MCF 10A (cell line): Measurements from ENCODE around the gene MBD2. TPM values are rescaled to one million over a fixed set of nuclear protein-coding genes. Genes with fewer than 3 reads are reported as not detected.
"Not testable (repeated sequence)": the region's sequence is repeated elsewhere in the genome, so short reads cannot be mapped to it uniquely, and the experiment has no call there.

Source experiments
- BruUV-seq: library from RNA; stranded (reverse); fragments of 400-500 nt; replicated peaks from 2 replicates; lab custom pipeline; 2021; lab: Mats Ljungman, UMichigan
- CTCF ChIA-PET: fragments of 300-600 bp; sonication (Branson Sonifier 250); formaldehyde crosslinking; extraction: SDS; loops from one replicate; lab custom pipeline; 2021; ENCODE audit warnings: antibody characterized with exemption, inconsistent platforms; lab: Yijun Ruan, JAX
- POLR2A ChIA-PET: fragments of 300-600, 350-650 bp; sonication (Branson Sonifier 250); formaldehyde crosslinking; extraction: SDS; loops from one replicate; lab custom pipeline; 2020; ENCODE audit warnings: antibody characterized with exemption, inconsistent platforms; lab: Yijun Ruan, JAX
- DNase-seq: peaks from one replicate; pipeline ENCODE4 v3.0.0-alpha.2; 2018; ENCODE audit not compliant: unreplicated experiment
- H3K27ac Mint-ChIP-seq: one replicate; pipeline ENCODE4 v1.8.0; 2022; ENCODE audit warnings: mild to moderate bottlenecking, low read depth, mixed read lengths; ENCODE audit not compliant: unreplicated experiment
- H3K27me3 Mint-ChIP-seq: one replicate; pipeline ENCODE4 v1.8.0; 2022; ENCODE audit warnings: mixed read lengths; ENCODE audit not compliant: insufficient read depth, unreplicated experiment
- H3K36me3 Mint-ChIP-seq: one replicate; pipeline ENCODE4 v1.8.0; 2022; ENCODE audit warnings: mild to moderate bottlenecking, moderate library complexity, mixed read lengths; ENCODE audit not compliant: insufficient read depth, unreplicated experiment
- H3K4me1 Mint-ChIP-seq: one replicate; pipeline ENCODE4 v1.8.0; 2022; ENCODE audit warnings: mixed read lengths; ENCODE audit not compliant: insufficient read depth, unreplicated experiment
- H3K4me3 Mint-ChIP-seq: one replicate; pipeline ENCODE4 v1.8.0; 2022; ENCODE audit warnings: mild to moderate bottlenecking, moderate library complexity, mixed read lengths; ENCODE audit not compliant: unreplicated experiment
- H3K9me3 Mint-ChIP-seq: one replicate; pipeline ENCODE4 v1.8.0; 2022; ENCODE audit warnings: mixed read lengths; ENCODE audit not compliant: unreplicated experiment
- CTCF ChIP-seq: fragments of 200-600 bp; IDR thresholded peaks from one replicate; pipeline ENCODE4 v1.8.0; 2022; ENCODE audit warnings: antibody characterized with exemption, mild to moderate bottlenecking; ENCODE audit not compliant: unreplicated experiment
- intact Hi-C: fragments of 100-400 bp; cut with micrococcal nuclease; formaldehyde crosslinking; loops from 2 replicates; pipeline ENCODE4 v1.14.1; 2022
- total RNA-seq: library from RNA; stranded (reverse); gene quantifications from 2 replicates; pipeline ENCODE4 v1.2.3, GENCODE V29; 2022

The MBD2 gene
- total RNA-seq, 1 experiment from 2014 or later = 179 TPM

GRCh38 chr18:54222922-54223567 lies 1.4 kb downstream of the MBD2 start:
- ChIA-PET POLR2A (interaction anchor here (0.6 to 3.3 kb wide), 28 partner anchors 8 to 448 kb away, joined by 3 to 109 read pairs (median 4); partner anchors contain the start of genes C18orf54, POLI and STARD6), CTCF (interaction anchor here (0.6 to 3.0 kb wide), 34 partner anchors 8 to 448 kb away, joined by 3 to 79 read pairs (median 4); partner anchors contain the start of gene POLI)
- Mint-ChIP-seq H3K4me3 (peak overlapping the region; percentile 93), H3K27me3 (no peaks in the 10 kb centered on the region), H3K9me3 (no peaks in the 10 kb centered on the region), H3K36me3 (peaks cover 13% of the 10 kb centered on the region), H3K4me1 (peaks cover 17% of the 10 kb centered on the region), H3K27ac (peak overlapping the region; percentile 97)
- TF ChIP-seq CTCF = peak; percentile 30
- BruUV-seq = TSS peak; percentile 30
- no peak for DNase-seq
- intact Hi-C loops = loop anchor here (1.0 kb wide), 3 partner anchors 47 to 108 kb away; no protein-coding TSS in a partner anchor

GRCh38 chr18:54220406-54220805 lies 4.1 kb downstream of the MBD2 start:
- BruUV-seq = TSS peak; percentile 4
- H3K4me1 Mint-ChIP-seq = peaks cover 17% of the 10 kb centered on the region

GRCh38 chr18:54218803-54219202 lies 5.7 kb downstream of the MBD2 start:
- CTCF ChIA-PET = interaction anchor here (0.6 to 1.6 kb wide), 5 partner anchors 29 to 973 kb away, joined by 3 to 4 read pairs (median 3); no protein-coding TSS in a partner anchor
- BruUV-seq, DNase-seq, intact Hi-C loops, H3K27ac Mint-ChIP-seq, H3K9me3 Mint-ChIP-seq, H3K4me3 Mint-ChIP-seq, H3K27me3 Mint-ChIP-seq: not testable (repeated sequence)
- Mint-ChIP-seq H3K36me3 (peaks cover 19% of the 10 kb centered on the region), H3K4me1 (peaks cover 21% of the 10 kb centered on the region)
- POLR2A ChIA-PET = interaction anchor here (1.1 kb wide), 1 partner anchor 51 kb away, joined by 3 read pairs; the partner anchor contains the start of gene POLI

More at GRCh38 chr18:54220406-54220805, 4.1 kb downstream of the MBD2 start:
- TF ChIP-seq CTCF = no peak
- Mint-ChIP-seq H3K4me3 (no peak overlapping the region), H3K9me3 (no peaks in the 10 kb centered on the region), H3K27ac (no peak overlapping the region), H3K27me3 (no peaks in the 10 kb centered on the region), H3K36me3 (peaks cover 13% of the 10 kb centered on the region)
- DNase-seq = no peak
- ChIA-PET POLR2A (interaction anchor here (0.7 to 3.3 kb wide), 4 partner anchors 27 to 1964 kb away, joined by 3 to 45 read pairs (median 16); no protein-coding TSS in a partner anchor), CTCF (interaction anchor here (1.0 to 1.6 kb wide), 2 partner anchors 92 to 172 kb away, joined by 3 to 4 read pairs; no protein-coding TSS in a partner anchor)
- intact Hi-C loops = no loop called here

- peaks cover 24% of the 10 kb centered on the region for H3K36me3 Mint-ChIP-seq
- TF ChIP-seq CTCF = no peak
- H3K4me1 Mint-ChIP-seq = peaks cover 26% of the 10 kb centered on the region
- BruUV-seq = no TSS peak
- DNase-seq = no peak
- intact Hi-C loops = no loop called here
- no peak overlapping the region for H3K4me3 Mint-ChIP-seq
- POLR2A ChIA-PET = interaction anchor here (0.7 to 1.1 kb wide), 2 partner anchors 51 to 572 kb away, joined by 3 read pairs; partner anchors contain the start of gene POLI
- CTCF ChIA-PET = interaction anchor here (0.6 to 1.5 kb wide), 5 partner anchors 22 to 140 kb away, joined by 3 to 9 read pairs (median 3); no protein-coding TSS in a partner anchor
- no peak overlapping the region for H3K27ac Mint-ChIP-seq
- no peaks in the 10 kb centered on the region for H3K27me3 Mint-ChIP-seq
- no peaks in the 10 kb centered on the region for H3K9me3 Mint-ChIP-seq
Observed at GRCh38 chr18:54218299-54218698, 6.2 kb downstream of the MBD2 start.
